CD4-positive, CD25-positive, alpha-beta regulatory T cell (primary cell): Measurements from ENCODE around the gene MAPT. TPM values are rescaled to one million over a fixed set of nuclear protein-coding genes. Genes with fewer than 3 reads are reported as not detected.
A peak's percentile ranks its signal among the peaks of the same experiment; 100 is the strongest.

Experiments used
- ATAC-seq, 2 donors: fragments of 150-1000 bp; cut with Tn5 transposase; one replicate each; pipeline ENCODE4 v1.10.0; 2021; ENCODE audit warnings: low read depth in 2 of 2, moderate number of reproducible peaks in 2 of 2, moderate library complexity in 1 of 2
- DNase-seq, 3 donors: peaks; one replicate each; pipeline versions ENCODE4 v3.0.0 to v3.0.0-alpha.2; 2012 to 2022; ENCODE audit warnings: mixed read lengths in 1 of 3
- H3K27ac ChIP-seq: one replicate; pipeline ENCODE4 v1.7.0; 2013; ENCODE audit warnings: mild to moderate bottlenecking, low read length; ENCODE audit not compliant: insufficient read depth, poor library complexity, severe bottlenecking
- H3K27me3 ChIP-seq: one replicate; pipeline ENCODE4 v1.7.0; 2013; ENCODE audit warnings: low read length; ENCODE audit not compliant: control insufficient read depth, insufficient read depth
- H3K36me3 ChIP-seq: one replicate; pipeline ENCODE4 v1.7.0; 2013; ENCODE audit warnings: mild to moderate bottlenecking, low read length, moderate library complexity; ENCODE audit not compliant: control insufficient read depth, insufficient read depth
- H3K4me1 ChIP-seq: 2 replicates; pipeline ENCODE4 v1.7.0; 2013; ENCODE audit warnings: mild to moderate bottlenecking, low read length; ENCODE audit not compliant: insufficient read depth, control insufficient read depth, poor library complexity, severe bottlenecking
- H3K4me3 ChIP-seq: one replicate; pipeline ENCODE4 v1.7.0; 2013; ENCODE audit warnings: low read depth, mild to moderate bottlenecking, low read length, moderate library complexity
- H3K9me3 ChIP-seq, 2 experiments: 1 replicate in 1 of 2; 2 replicates in 1 of 2; pipeline ENCODE4 v1.7.0; 2013; ENCODE audit warnings: low read length in 2 of 2, mild to moderate bottlenecking in 1 of 2, moderate library complexity in 1 of 2; ENCODE audit not compliant: control insufficient read depth in 2 of 2
- H3K27ac Mint-ChIP-seq, 3 donors: one replicate each; pipeline ENCODE4 v1.8.0; 2020 to 2022; ENCODE audit warnings: mild to moderate bottlenecking in 3 of 3, mixed read lengths in 3 of 3, moderate library complexity in 2 of 3
- H3K27me3 Mint-ChIP-seq: one replicate; pipeline ENCODE4 v1.8.0; 2022; ENCODE audit warnings: mild to moderate bottlenecking, mixed read lengths
- H3K36me3 Mint-ChIP-seq: one replicate; pipeline ENCODE4 v1.8.0; 2020; ENCODE audit warnings: mixed read lengths
- H3K4me1 Mint-ChIP-seq, 4 donors: one replicate each; pipeline ENCODE4 v1.8.0; 2020 to 2022; ENCODE audit warnings: mixed read lengths in 4 of 4, mild to moderate bottlenecking in 1 of 4
- H3K4me3 Mint-ChIP-seq, 4 donors: one replicate each; pipeline ENCODE4 v1.8.0; 2020 to 2022; ENCODE audit warnings: mild to moderate bottlenecking in 4 of 4, mixed read lengths in 4 of 4, moderate library complexity in 3 of 4
- H3K9me3 Mint-ChIP-seq, 7 donors: one replicate each; pipeline ENCODE4 v1.8.0; 2020 to 2022; ENCODE audit warnings: mixed read lengths in 7 of 7, mild to moderate bottlenecking in 3 of 7, moderate library complexity in 2 of 7
- polyA plus RNA-seq, 4 donors: library from polyadenylated mRNA; unstranded; fragments of 300-500 nt; fragmentation: Illumina TruSeq; gene quantifications; one replicate each; pipeline ENCODE4 v1.2.3, GENCODE V29; 2021
- total RNA-seq: library from RNA; stranded (reverse); gene quantifications from one replicate; pipeline ENCODE4 v1.2.3, GENCODE V29; 2022

The MAPT gene
- total and polyA plus RNA-seq, 5 donors from 2014 or later = 0.05 to 0.69 (median 0.16) TPM; not detected in 2

DNA sequence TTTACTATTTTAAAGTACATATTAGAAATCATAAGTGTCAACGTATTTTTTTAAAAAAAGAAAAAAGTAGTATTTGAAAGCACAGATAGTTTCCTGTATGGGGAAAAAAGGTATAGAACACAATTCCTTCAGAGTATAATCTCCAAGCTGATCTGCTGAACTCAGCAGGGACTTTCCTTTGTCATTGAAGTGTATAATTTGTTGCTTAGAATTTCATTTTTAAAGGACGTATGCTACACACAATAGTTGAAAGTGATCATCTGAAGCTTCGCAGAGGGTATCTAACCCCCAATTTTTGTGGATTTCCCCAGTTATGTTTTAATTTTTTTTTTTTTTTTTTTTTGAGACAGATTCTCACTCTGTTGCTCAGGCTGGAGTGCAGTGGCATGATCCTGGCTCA, 20.2 kb upstream of the MAPT start:
- Histone ChIP-seq H3K4me1 (no peaks in the 10 kb centered on the region), H3K9me3 (no peaks in the 10 kb centered on the region), H3K36me3 (no peaks in the 10 kb centered on the region), H3K27me3 (no peaks in the 10 kb centered on the region), H3K4me3 (no peak overlapping the region), H3K27ac (no peak overlapping the region)
- H3K27me3 Mint-ChIP-seq = peaks cover 17% of the 10 kb centered on the region
- no peak for ATAC-seq
- no peak overlapping the region for H3K4me3 Mint-ChIP-seq
- no peak overlapping the region for H3K27ac Mint-ChIP-seq
- no peaks in the 10 kb centered on the region for H3K9me3 Mint-ChIP-seq
- no peak for DNase-seq
- H3K36me3 Mint-ChIP-seq = no peaks in the 10 kb centered on the region
- H3K4me1 Mint-ChIP-seq = peaks cover 7 to 9% (median 8%) of the 10 kb centered on the region in 4 donors

DNA sequence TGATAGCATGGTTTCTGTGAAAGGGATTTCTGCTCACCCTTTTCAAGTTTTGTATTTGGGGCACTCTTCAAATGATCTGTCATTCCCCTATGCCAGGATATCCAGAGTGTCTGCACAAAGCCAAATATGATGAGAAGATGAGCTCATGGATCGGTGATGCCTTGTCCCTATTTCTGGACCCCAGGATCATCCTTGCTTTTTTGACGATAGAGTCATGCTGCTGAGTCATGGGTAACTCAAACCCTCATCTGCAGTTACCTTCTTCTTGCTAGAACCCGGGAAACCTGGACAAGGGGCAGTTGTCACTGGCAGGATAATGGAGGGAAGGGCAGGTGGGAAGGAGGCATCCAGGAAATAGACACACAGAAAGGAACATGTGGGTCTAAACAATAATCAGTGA, 17.8 kb upstream of the MAPT start:
- Histone ChIP-seq H3K9me3 (no peaks in the 10 kb centered on the region), H3K4me1 (no peaks in the 10 kb centered on the region), H3K4me3 (no peak overlapping the region), H3K27me3 (no peaks in the 10 kb centered on the region), H3K36me3 (no peaks in the 10 kb centered on the region), H3K27ac (no peak overlapping the region)
- DNase-seq (no peak), ATAC-seq (no peak)
- peaks cover 7 to 9% (median 8%) of the 10 kb centered on the region in 4 donors for H3K4me1 Mint-ChIP-seq
- H3K9me3 Mint-ChIP-seq = no peaks in the 10 kb centered on the region
- H3K27ac Mint-ChIP-seq = no peak overlapping the region
- H3K4me3 Mint-ChIP-seq = no peak overlapping the region
- no peaks in the 10 kb centered on the region for H3K36me3 Mint-ChIP-seq
- H3K27me3 Mint-ChIP-seq = peaks cover 17% of the 10 kb centered on the region

DNA sequence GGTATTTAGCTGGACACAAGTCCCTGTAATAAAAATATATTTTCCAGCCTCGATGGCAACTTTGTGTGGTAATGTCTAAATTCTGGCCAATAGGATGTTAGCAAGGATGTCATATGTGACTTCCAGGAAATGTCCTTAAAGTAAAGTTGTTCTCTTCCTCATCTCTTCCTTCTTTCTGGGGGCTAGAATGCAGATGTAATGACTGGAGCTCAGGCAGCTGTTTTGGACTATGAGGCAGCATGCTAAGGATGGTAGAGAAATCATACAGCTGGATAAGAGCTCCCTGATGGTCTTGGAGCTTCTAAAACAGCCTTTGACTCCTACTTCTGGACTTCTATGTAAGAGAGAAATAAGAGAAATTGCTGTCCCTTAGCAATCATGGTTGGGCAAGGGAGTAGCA, 16.9 kb upstream of the MAPT start:
- Mint-ChIP-seq H3K27me3 (peaks cover 17% of the 10 kb centered on the region), H3K4me3 (no peak overlapping the region), H3K36me3 (peaks cover 2% of the 10 kb centered on the region), H3K9me3 (peaks cover 0 to 2% (median 0%) of the 10 kb centered on the region in 7 donors), H3K4me1 (peaks cover 7 to 9% (median 8%) of the 10 kb centered on the region in 4 donors), H3K27ac (no peak overlapping the region)
- no peaks in the 10 kb centered on the region for H3K27me3 ChIP-seq
- no peak overlapping the region for H3K4me3 ChIP-seq
- no peak for ATAC-seq
- no peak for DNase-seq
- no peaks in the 10 kb centered on the region for H3K9me3 ChIP-seq
- no peak overlapping the region for H3K27ac ChIP-seq
- no peaks in the 10 kb centered on the region for H3K36me3 ChIP-seq
- no peaks in the 10 kb centered on the region for H3K4me1 ChIP-seq

DNA sequence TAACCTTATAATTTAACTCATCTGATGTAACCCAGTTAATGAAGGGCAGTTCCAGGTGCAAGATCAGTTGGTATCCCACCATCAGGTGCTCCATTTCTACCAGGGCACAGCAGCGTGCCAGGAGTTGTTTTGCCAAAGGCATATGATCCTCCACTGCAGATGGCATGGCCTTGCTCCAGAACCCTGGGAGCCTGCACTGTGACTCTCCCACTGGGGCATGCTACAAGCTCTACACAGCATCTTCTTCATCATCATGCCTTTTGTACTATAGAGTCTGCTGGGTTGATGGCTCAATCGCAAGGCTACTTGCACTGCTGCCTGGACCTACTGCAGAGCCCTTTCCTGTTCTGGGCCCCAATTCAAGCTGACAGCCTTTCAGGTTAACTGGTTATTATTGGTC, 11.3 kb upstream of the MAPT start:
- no peak overlapping the region for H3K4me3 ChIP-seq
- no peaks in the 10 kb centered on the region for H3K36me3 ChIP-seq
- H3K9me3 ChIP-seq = peaks cover 3 to 5% of the 10 kb centered on the region in 2 experiments
- Mint-ChIP-seq H3K27me3 (peaks cover 8% of the 10 kb centered on the region), H3K36me3 (peaks cover 4% of the 10 kb centered on the region), H3K9me3 (peaks cover 3 to 14% (median 6%) of the 10 kb centered on the region in 7 donors), H3K4me1 (no peaks in the 10 kb centered on the region), H3K27ac (no peak overlapping the region), H3K4me3 (no peak overlapping the region)
- ATAC-seq (no peak), DNase-seq (no peak)
- H3K27me3 ChIP-seq = no peaks in the 10 kb centered on the region
- no peak overlapping the region for H3K27ac ChIP-seq
- H3K4me1 ChIP-seq = no peaks in the 10 kb centered on the region

DNA sequence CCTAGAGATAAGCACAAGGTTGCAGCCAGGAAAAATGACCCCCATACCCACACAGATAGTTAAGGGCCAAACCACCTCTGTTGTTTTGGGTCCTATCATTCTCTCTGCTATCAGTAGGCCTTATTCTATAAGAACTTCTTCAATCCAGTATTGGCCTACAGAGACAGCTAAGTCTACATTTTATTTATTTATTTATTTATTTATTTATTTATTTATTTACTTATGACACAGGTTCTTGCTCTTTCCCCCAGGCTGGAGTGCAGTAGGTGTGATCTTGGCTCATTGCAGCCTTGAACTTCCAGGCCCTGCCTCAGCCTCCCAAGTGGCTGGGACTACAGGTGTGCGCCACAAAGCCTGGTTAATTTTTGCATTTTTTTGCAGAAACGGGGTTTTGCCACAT, 7.5 kb upstream of the MAPT start:
- H3K36me3 Mint-ChIP-seq = peaks cover 4% of the 10 kb centered on the region
- H3K4me1 Mint-ChIP-seq = no peaks in the 10 kb centered on the region
- no peak overlapping the region for H3K27ac ChIP-seq
- DNase-seq (no peak), ATAC-seq (no peak)
- no peaks in the 10 kb centered on the region for H3K36me3 ChIP-seq
- peaks cover 17% of the 10 kb centered on the region for H3K27me3 Mint-ChIP-seq
- H3K4me3 ChIP-seq = no peak overlapping the region
- no peak overlapping the region for H3K4me3 Mint-ChIP-seq
- H3K27me3 ChIP-seq = no peaks in the 10 kb centered on the region
- H3K4me1 ChIP-seq = no peaks in the 10 kb centered on the region
- no peak overlapping the region for H3K27ac Mint-ChIP-seq
- peaks cover 3 to 5% of the 10 kb centered on the region in 2 experiments for H3K9me3 ChIP-seq
- H3K9me3 Mint-ChIP-seq = peaks cover 4 to 14% (median 6%) of the 10 kb centered on the region in 7 donors

DNA sequence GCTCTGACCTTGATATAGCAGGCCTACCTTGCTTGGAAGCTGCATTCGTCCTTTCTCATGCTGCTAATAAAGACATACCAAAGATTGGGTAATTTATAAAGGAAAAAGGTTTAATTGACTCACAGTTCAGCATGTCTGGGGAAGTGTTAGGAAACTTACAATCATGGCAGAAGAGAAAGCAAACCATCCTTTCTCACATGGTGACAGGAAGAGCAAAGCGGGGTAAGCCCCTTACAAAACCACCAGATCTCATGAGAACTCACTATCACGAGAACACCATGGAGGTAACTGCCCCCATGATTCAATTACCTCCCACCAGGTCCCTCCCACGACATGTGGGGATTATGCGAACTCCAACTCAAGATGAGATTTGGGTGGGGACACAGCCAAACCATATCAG, 6.0 kb upstream of the MAPT start:
- no peak overlapping the region for H3K27ac Mint-ChIP-seq
- DNase-seq (no peak), ATAC-seq (no peak)
- peaks cover 3 to 14% (median 5%) of the 10 kb centered on the region in 7 donors for H3K9me3 Mint-ChIP-seq
- no peaks in the 10 kb centered on the region for H3K36me3 ChIP-seq
- no peak overlapping the region for H3K27ac ChIP-seq
- H3K27me3 Mint-ChIP-seq = peaks cover 22% of the 10 kb centered on the region
- H3K27me3 ChIP-seq = peaks cover 3% of the 10 kb centered on the region
- H3K4me3 Mint-ChIP-seq = no peak overlapping the region
- peaks cover 3 to 5% of the 10 kb centered on the region in 2 experiments for H3K9me3 ChIP-seq
- H3K4me3 ChIP-seq = no peak overlapping the region
- peaks cover 0 to 3% (median 0%) of the 10 kb centered on the region in 4 donors for H3K4me1 Mint-ChIP-seq
- no peaks in the 10 kb centered on the region for H3K4me1 ChIP-seq
- H3K36me3 Mint-ChIP-seq = no peaks in the 10 kb centered on the region

DNA sequence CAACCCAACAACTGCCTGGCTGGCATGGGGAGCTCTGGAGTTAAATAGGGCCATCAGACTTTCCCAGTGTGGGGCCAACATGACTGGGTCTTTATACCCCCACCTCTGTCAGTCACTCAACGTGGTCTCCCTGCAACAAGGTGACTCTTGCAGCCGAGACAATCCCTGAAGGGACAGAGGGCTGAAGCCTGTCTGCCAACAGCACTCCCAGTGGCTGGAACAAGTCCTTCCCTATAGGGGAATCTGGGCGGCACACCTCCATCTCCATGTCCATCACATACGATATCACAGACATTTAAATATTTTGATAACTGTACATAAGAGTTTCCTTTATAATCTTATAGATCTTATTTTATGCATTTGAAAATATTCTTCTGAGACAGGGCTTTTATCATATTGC, 4.8 kb upstream of the MAPT start:
- no peak overlapping the region for H3K27ac Mint-ChIP-seq
- H3K4me1 Mint-ChIP-seq = peaks cover 0 to 8% (median 0%) of the 10 kb centered on the region in 4 donors
- H3K27me3 Mint-ChIP-seq = peaks cover 28% of the 10 kb centered on the region
- peaks cover 2% of the 10 kb centered on the region for H3K4me1 ChIP-seq
- DNase-seq = no peak
- H3K27ac ChIP-seq = no peak overlapping the region
- H3K9me3 Mint-ChIP-seq = peaks cover 0 to 9% (median 4%) of the 10 kb centered on the region in 7 donors
- H3K9me3 ChIP-seq = peaks cover 2% of the 10 kb centered on the region in 2 experiments
- H3K36me3 Mint-ChIP-seq = no peaks in the 10 kb centered on the region
- H3K36me3 ChIP-seq = no peaks in the 10 kb centered on the region
- ATAC-seq = no peak
- peaks cover 3% of the 10 kb centered on the region for H3K27me3 ChIP-seq
- no peak overlapping the region for H3K4me3 ChIP-seq
- H3K4me3 Mint-ChIP-seq = peak overlapping the region in 1 of 4 donors; percentile 75

DNA sequence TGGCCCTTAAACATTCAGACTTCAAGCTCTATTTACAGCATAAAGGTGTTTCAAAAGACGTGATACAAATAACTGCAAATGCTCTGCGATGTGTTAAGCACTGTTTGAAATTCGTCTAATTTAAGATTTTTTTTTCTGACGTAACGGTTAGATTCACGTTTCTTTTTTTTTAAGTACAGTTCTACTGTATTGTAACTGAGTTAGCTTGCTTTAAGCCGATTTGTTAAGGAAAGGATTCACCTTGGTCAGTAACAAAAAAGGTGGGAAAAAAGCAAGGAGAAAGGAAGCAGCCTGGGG, 681 bp upstream of the MAPT start:
- Histone ChIP-seq H3K27me3 (peaks cover 17% of the 10 kb centered on the region), H3K9me3 (no peaks in the 10 kb centered on the region), H3K27ac (no peak overlapping the region), H3K36me3 (no peaks in the 10 kb centered on the region), H3K4me1 (peaks cover 34% of the 10 kb centered on the region), H3K4me3 (no peak overlapping the region)
- DNase-seq (no peak), ATAC-seq (no peak)
- H3K27me3 Mint-ChIP-seq = peaks cover 36% of the 10 kb centered on the region
- H3K4me3 Mint-ChIP-seq = peak overlapping the region; percentile 83 to 93 (median 90)
- H3K4me1 Mint-ChIP-seq = peaks cover 0 to 31% (median 2%) of the 10 kb centered on the region in 4 donors
- peak overlapping the region in 1 of 3 donors; percentile 68 for H3K27ac Mint-ChIP-seq
- H3K36me3 Mint-ChIP-seq = no peaks in the 10 kb centered on the region
- peaks cover 0 to 2% (median 0%) of the 10 kb centered on the region in 7 donors for H3K9me3 Mint-ChIP-seq
